Type B pancreatic cell (in vitro differentiated cells): Measurements from ENCODE around the gene TMPRSS3. TPM values are rescaled to one million over a fixed set of nuclear protein-coding genes. Genes with fewer than 3 reads are reported as not detected.

Experiments used
- DNase-seq: peaks from one replicate; pipeline ENCODE4 v3.0.0; 2021; ENCODE audit warnings: mixed read lengths; ENCODE audit not compliant: unreplicated experiment; ENCODE audit errors: extremely low spot score
- H3K27ac Mint-ChIP-seq: 2 replicates; pipeline ENCODE4 v1.8.0; 2021; ENCODE audit warnings: mild to moderate bottlenecking, mixed read lengths
- H3K27me3 Mint-ChIP-seq: 2 replicates; pipeline ENCODE4 v1.8.0; 2021; ENCODE audit warnings: mixed read lengths
- H3K36me3 Mint-ChIP-seq: 2 replicates; pipeline ENCODE4 v1.8.0; 2021; ENCODE audit warnings: mixed read lengths
- H3K4me1 Mint-ChIP-seq: one replicate; pipeline ENCODE4 v1.8.0; 2021; ENCODE audit warnings: mixed read lengths; ENCODE audit not compliant: unreplicated experiment
- H3K4me3 Mint-ChIP-seq: 2 replicates; pipeline ENCODE4 v1.8.0; 2021; ENCODE audit warnings: mild to moderate bottlenecking, mixed read lengths
- H3K9me3 Mint-ChIP-seq: 2 replicates; pipeline ENCODE4 v1.8.0; 2021; ENCODE audit warnings: mixed read lengths
- CTCF ChIP-seq: fragments of 200-600 bp; sonication (generic); conservative IDR thresholded peaks from 2 replicates; pipeline ENCODE4 v1.5.0; 2021; ENCODE audit warnings: antibody characterized with exemption, mild to moderate bottlenecking
- total RNA-seq: library from RNA; stranded (reverse); gene quantifications from 2 replicates; pipeline ENCODE4 v1.2.1, GENCODE V29; 2021; ENCODE audit warnings: low replicate concordance

The TMPRSS3 gene
- total RNA-seq, 1 donor from 2014 or later, result 1.3 TPM

GRCh38 chr21:42377951-42378340 lies 17.9 kb downstream of the TMPRSS3 start:
- no peak for DNase-seq
- no peaks in the 10 kb centered on the region for H3K36me3 Mint-ChIP-seq
- TF ChIP-seq CTCF, result no peak
- H3K4me3 Mint-ChIP-seq, result no peak overlapping the region
- no peak overlapping the region for H3K27ac Mint-ChIP-seq
- H3K9me3 Mint-ChIP-seq, result peaks cover 3% of the 10 kb centered on the region
- H3K27me3 Mint-ChIP-seq, result peaks cover 5% of the 10 kb centered on the region
- H3K4me1 Mint-ChIP-seq, result no peaks in the 10 kb centered on the region

- Mint-ChIP-seq H3K4me1 (no peaks in the 10 kb centered on the region), H3K27me3 (peaks cover 5% of the 10 kb centered on the region), H3K36me3 (no peaks in the 10 kb centered on the region), H3K27ac (no peak overlapping the region), H3K9me3 (peaks cover 3% of the 10 kb centered on the region), H3K4me3 (no peak overlapping the region)
- no peak for DNase-seq
- TF ChIP-seq CTCF, result no peak
Observed at GRCh38 chr21:42377211-42377950, 18.5 kb downstream of the TMPRSS3 start.

- TF ChIP-seq CTCF, result no peak
- Mint-ChIP-seq H3K4me3 (no peak overlapping the region), H3K4me1 (no peaks in the 10 kb centered on the region), H3K36me3 (no peaks in the 10 kb centered on the region), H3K9me3 (no peaks in the 10 kb centered on the region), H3K27me3 (peaks cover 5% of the 10 kb centered on the region), H3K27ac (no peak overlapping the region)
- no peak for DNase-seq
Observed at GRCh38 chr21:42376338-42376982, 19.4 kb downstream of the TMPRSS3 start.

GRCh38 chr21:42375966-42376337 lies 19.9 kb downstream of the TMPRSS3 start:
- no peaks in the 10 kb centered on the region for H3K36me3 Mint-ChIP-seq

GRCh38 chr21:42375506-42375905 lies 20.3 kb downstream of the TMPRSS3 start:
- Mint-ChIP-seq H3K27ac (no peak overlapping the region), H3K9me3 (no peaks in the 10 kb centered on the region), H3K4me3 (no peak overlapping the region), H3K27me3 (peaks cover 12% of the 10 kb centered on the region), H3K36me3 (no peaks in the 10 kb centered on the region), H3K4me1 (no peaks in the 10 kb centered on the region)
- no peak for DNase-seq
- TF ChIP-seq CTCF, result no peak

More at GRCh38 chr21:42375966-42376337, 19.9 kb downstream of the TMPRSS3 start:
- H3K4me3 Mint-ChIP-seq, result no peak overlapping the region
- no peak for TF ChIP-seq CTCF
- H3K9me3 Mint-ChIP-seq, result no peaks in the 10 kb centered on the region
- no peak for DNase-seq
- H3K27ac Mint-ChIP-seq, result no peak overlapping the region
- H3K27me3 Mint-ChIP-seq, result peaks cover 8% of the 10 kb centered on the region
- no peaks in the 10 kb centered on the region for H3K4me1 Mint-ChIP-seq
